Small intestine (tissue), 16 donors: ENCODE measurements around the gene PLA2G4C. TPM values are rescaled to one million over a fixed set of nuclear protein-coding genes. Genes with fewer than 3 reads are reported as not detected.

Source experiments
- DNase-seq, 2 donors: peaks; one replicate each; pipeline versions ENCODE4 v3.0.0 to v3.0.0-alpha.2; 2013
- FAIRE-seq: peaks from 2 replicates; lab custom pipeline; 2012; peaks lifted over from hg19 to GRCh38; lab: Jason Lieb, UNC
- H3K27ac ChIP-seq, 3 donors: one replicate each; pipeline ENCODE4 v1.5.1; 2013; ENCODE audit warnings: low read length in 2 of 3, mild to moderate bottlenecking in 2 of 3, control low read depth in 1 of 3, inconsistent platforms in 1 of 3, low read depth in 1 of 3, moderate library complexity in 1 of 3
- H3K27me3 ChIP-seq, 3 donors: one replicate each; pipeline ENCODE4 v1.6.1; 2013; ENCODE audit warnings: low read length in 3 of 3, inconsistent platforms in 1 of 3; ENCODE audit not compliant: control insufficient read depth in 3 of 3, insufficient read depth in 3 of 3
- H3K36me3 ChIP-seq, 3 donors: one replicate each; pipeline ENCODE4 v1.6.1; 2013; ENCODE audit warnings: low read length in 3 of 3, inconsistent platforms in 1 of 3, low read depth in 1 of 3, mild to moderate bottlenecking in 1 of 3, moderate library complexity in 1 of 3; ENCODE audit not compliant: control insufficient read depth in 3 of 3, insufficient read depth in 2 of 3
- H3K4me1 ChIP-seq, 3 donors: one replicate each; pipeline ENCODE4 v1.6.1; 2013; ENCODE audit warnings: low read length in 2 of 3, inconsistent platforms in 1 of 3, low read depth in 1 of 3, mild to moderate bottlenecking in 1 of 3, moderate library complexity in 1 of 3; ENCODE audit not compliant: control insufficient read depth in 3 of 3, insufficient read depth in 2 of 3
- H3K4me3 ChIP-seq, 3 donors: one replicate each; pipeline ENCODE4 v1.5.1; 2013; ENCODE audit warnings: low read length in 3 of 3, control low read depth in 1 of 3, inconsistent platforms in 1 of 3, low read depth in 1 of 3, mild to moderate bottlenecking in 1 of 3, moderate library complexity in 1 of 3
- H3K9me3 ChIP-seq, 2 donors: one replicate each; pipeline ENCODE4 v1.6.1; 2013; ENCODE audit warnings: low read depth in 1 of 2, low read length in 1 of 2; ENCODE audit not compliant: control insufficient read depth in 2 of 2, insufficient read depth in 1 of 2
- WGBS, 3 donors: extraction: QIAGEN DNeasy Blood & Tissue Kit; methylation state at CpG; one replicate each; pipeline ENCODE4 v1.1.7; 2013; 5-methylcytosine and 5-hydroxymethylcytosine counted together
- long read RNA-seq, 10 donors: transcript quantifications; one replicate each; lab custom pipeline, GENCODE V29; 2026
- polyA plus RNA-seq, 4 donors: library from polyadenylated mRNA; stranded (reverse) in 3 of 4; unstranded in 1 of 4; fragments of 200-250 nt in 3 of 4; fragments of 120-200 nt in 1 of 4; gene quantifications; one replicate each; pipeline versions ENCODE4 v1.2.1 to v1.2.3, GENCODE V29; 2013
- donor health status: healthy with polysubstance abuse.
- donor health status: control.
- donor health status: control.
- donor health status: Bipolar disorder and iron deficiency.
- donor health status: healthy.

PLA2G4C gene
- 10 to 100 TPM in 2 of 4 donors, 1 to 10 TPM in 2; 4.0 to 29.2 (median 11.4) TPM for polyA plus RNA-seq
- long read RNA-seq, donor 1, partial matches to known transcripts, result 0 of 1 reads
- long read RNA-seq, donor 1, other reads (novel, unspliced or antisense), result 0 of 1 reads
- long read RNA-seq, donor 2, result 0 reads
- long read RNA-seq, donor 3, result 0 reads
- long read RNA-seq, donor 4, result 0 reads
- long read RNA-seq, donor 5, result 0 reads
- long read RNA-seq, donor 6, result 0 reads
- long read RNA-seq, donor 7, partial matches to known transcripts, result 0 of 3 reads
- long read RNA-seq, donor 7, other reads (novel, unspliced or antisense), result 0 of 3 reads
- long read RNA-seq, donor 8, result 0 reads
- long read RNA-seq, donor 9, result 0 reads
- long read RNA-seq, donor 10, partial matches to known transcripts, result 0 of 1 reads
- long read RNA-seq, donor 10, other reads (novel, unspliced or antisense), result 0 of 1 reads

- Histone ChIP-seq H3K4me3 (peak within 1 kb of the TSS in 2 of 3 donors; percentile 29 to 46), H3K4me1 (peaks cover 0 to 7% (median 5%) of the 10 kb centered on the region in 3 donors), H3K36me3 (peaks cover 0 to 10% (median 0%) of the 10 kb centered on the region in 3 donors), H3K27ac (peak within 1 kb of the TSS; percentile 69 to 94 (median 84)), H3K9me3 (no peaks in the 10 kb centered on the region), H3K27me3 (no peaks in the 10 kb centered on the region)
- DNase-seq (peak; percentile 86 to 91), FAIRE-seq (no peak)
- WGBS, 3 donors, result 0 to 1% (median 1%) methylated on average over 25 to 27 of the region's 27 CpGs
Observed at GRCh38 chr19:48110350-48110966, at the start of gene PLA2G4C. TSS of gene PLA2G4C (minus strand) at chr19:48110817. CDS start at chr19:48106529, 4,288 bp downstream.

- peak in 1 of 2 donors; percentile 55 for DNase-seq
- Histone ChIP-seq H3K27me3 (no peaks in the 10 kb centered on the region), H3K27ac (peak overlapping the region in 1 of 3 donors; percentile 74), H3K9me3 (no peaks in the 10 kb centered on the region), H3K4me3 (no peak overlapping the region), H3K36me3 (peaks cover 4 to 65% (median 11%) of the 10 kb centered on the region in 3 donors), H3K4me1 (no peaks in the 10 kb centered on the region)
- no peak for FAIRE-seq
- WGBS, 3 donors, result 86 to 89% (median 87%) methylated on average over 12 of the region's 12 CpGs
Observed at GRCh38 chr19:48158210-48158790, 47.7 kb upstream of the PLA2G4C start.

- FAIRE-seq (no peak), DNase-seq (no peak)
- Histone ChIP-seq H3K4me1 (no peaks in the 10 kb centered on the region), H3K27me3 (no peaks in the 10 kb centered on the region), H3K27ac (no peak overlapping the region), H3K36me3 (peaks cover 4 to 61% (median 8%) of the 10 kb centered on the region in 3 donors), H3K4me3 (no peak overlapping the region), H3K9me3 (no peaks in the 10 kb centered on the region)
- 57 to 62% (median 60%) methylated on average over 9 of the region's 9 CpGs for WGBS, 3 donors
Observed at GRCh38 chr19:48154003-48154402, 43.4 kb upstream of the PLA2G4C start.

GRCh38 chr19:48152551-48152950, 41.9 kb upstream of the PLA2G4C start:
- H3K27ac ChIP-seq, result no peak overlapping the region
- H3K27me3 ChIP-seq, result no peaks in the 10 kb centered on the region
- DNase-seq, result peak; percentile 50 to 59
- no peak for FAIRE-seq
- no peaks in the 10 kb centered on the region for H3K9me3 ChIP-seq
- no peak overlapping the region for H3K4me3 ChIP-seq
- no peaks in the 10 kb centered on the region for H3K4me1 ChIP-seq
- H3K36me3 ChIP-seq, result peaks cover 2 to 63% (median 4%) of the 10 kb centered on the region in 3 donors
- WGBS, 3 donors, result 33 to 36% (median 35%) methylated on average over 8 of the region's 8 CpGs

GRCh38 chr19:48149430-48149829, 38.8 kb upstream of the PLA2G4C start:
- Histone ChIP-seq H3K36me3 (peaks cover 2 to 61% (median 8%) of the 10 kb centered on the region in 3 donors), H3K27me3 (no peaks in the 10 kb centered on the region), H3K4me1 (no peaks in the 10 kb centered on the region), H3K4me3 (no peak overlapping the region), H3K27ac (no peak overlapping the region), H3K9me3 (no peaks in the 10 kb centered on the region)
- 81 to 91% (median 91%) methylated on average over 6 of the region's 6 CpGs for WGBS, 3 donors
- no peak for DNase-seq
- no peak for FAIRE-seq

- WGBS, 3 donors, result 93 to 95% (median 93%) methylated on average over 9 of the region's 9 CpGs
- FAIRE-seq, result no peak
Observed at GRCh38 chr19:48148576-48148975, 38.0 kb upstream of the PLA2G4C start.

GRCh38 chr19:48147597-48148175, 37.1 kb upstream of the PLA2G4C start:
- DNase-seq (no peak), FAIRE-seq (no peak)
- 82 to 93% (median 87%) methylated on average over 4 of the region's 4 CpGs for WGBS, 3 donors
- Histone ChIP-seq H3K27ac (no peak overlapping the region), H3K36me3 (peaks cover 0 to 70% (median 8%) of the 10 kb centered on the region in 3 donors), H3K4me1 (no peaks in the 10 kb centered on the region), H3K4me3 (no peak overlapping the region), H3K9me3 (no peaks in the 10 kb centered on the region), H3K27me3 (no peaks in the 10 kb centered on the region)

More at GRCh38 chr19:48148576-48148975, 38.0 kb upstream of the PLA2G4C start:
- H3K9me3 ChIP-seq, result no peaks in the 10 kb centered on the region
- no peak overlapping the region for H3K4me3 ChIP-seq
- no peaks in the 10 kb centered on the region for H3K4me1 ChIP-seq
- H3K36me3 ChIP-seq, result peaks cover 0 to 61% (median 8%) of the 10 kb centered on the region in 3 donors
- H3K27ac ChIP-seq, result no peak overlapping the region
- no peaks in the 10 kb centered on the region for H3K27me3 ChIP-seq
- no peak for DNase-seq

- Histone ChIP-seq H3K4me3 (no peak overlapping the region), H3K4me1 (no peaks in the 10 kb centered on the region), H3K9me3 (no peaks in the 10 kb centered on the region), H3K27ac (no peak overlapping the region), H3K36me3 (peaks cover 0 to 68% (median 2%) of the 10 kb centered on the region in 3 donors), H3K27me3 (no peaks in the 10 kb centered on the region)
- WGBS, 3 donors, result 81 to 90% (median 84%) methylated on average over 6 of the region's 6 CpGs
- DNase-seq, result no peak
- no peak for FAIRE-seq
Observed at GRCh38 chr19:48139053-48139452, 28.4 kb upstream of the PLA2G4C start.
